PC-9 (cell line): Measurements from ENCODE around the gene MPHOSPH9. TPM values are rescaled to one million over a fixed set of nuclear protein-coding genes. Genes with fewer than 3 reads are reported as not detected.
A peak's percentile ranks its signal among the peaks of the same experiment; 100 is the strongest.

Experiments used
- BruUV-seq: library from RNA; stranded (reverse); fragments of 400-500 nt; replicated peaks from 2 replicates; lab custom pipeline; 2021; lab: Mats Ljungman, UMichigan
- CTCF ChIA-PET: fragments of 300-600 bp; sonication (Branson Sonifier 250); formaldehyde crosslinking; loops from one replicate; lab custom pipeline; 2022; ENCODE audit warnings: antibody characterized with exemption; lab: Charles Lee
- POLR2A ChIA-PET: fragments of 300-600 bp; sonication (Branson Sonifier 250); formaldehyde crosslinking; loops from one replicate; lab custom pipeline; 2022; ENCODE audit warnings: antibody characterized with exemption; ENCODE audit not compliant: unreplicated experiment; lab: Charles Lee
- DNase-seq, 2 experiments: peaks; one replicate each; pipeline versions ENCODE4 v3.0.0 to v3.0.0-alpha.2; 2015 to 2022; ENCODE audit warnings: mixed read lengths in 1 of 2
- H2AFZ ChIP-seq: fragments of 200-600 bp; sonication (generic); 2 replicates; pipeline ENCODE4 v1.8.1; 2017; ENCODE audit warnings: antibody characterized with exemption
- H3F3A ChIP-seq: fragments of 200-600 bp; sonication (generic); 2 replicates; pipeline ENCODE4 v1.8.1; 2017; ENCODE audit warnings: antibody characterized with exemption, mild to moderate bottlenecking, low read depth; ENCODE audit not compliant: insufficient read depth
- H3K27ac ChIP-seq: fragments of 200-600 bp; sonication (generic); 2 replicates; pipeline ENCODE4 v1.6.1; 2016; ENCODE audit warnings: mixed run types
- H3K27me3 ChIP-seq: fragments of 200-600 bp; sonication (generic); 2 replicates; pipeline ENCODE4 v1.6.1; 2016; ENCODE audit warnings: low read depth, mixed run types; ENCODE audit not compliant: insufficient read depth
- H3K36me3 ChIP-seq: fragments of 200-600 bp; sonication (generic); 2 replicates; pipeline ENCODE4 v1.6.1; 2016; ENCODE audit warnings: low read depth, mixed run types
- H3K4me1 ChIP-seq: fragments of 200-600 bp; sonication (generic); replicated peaks from 2 replicates; pipeline ENCODE4 v1.6.1; 2016; ENCODE audit warnings: mixed run types; ENCODE audit not compliant: insufficient read depth
- H3K4me2 ChIP-seq: fragments of 200-600 bp; sonication (generic); 2 replicates; pipeline ENCODE4 v1.6.1; 2017; ENCODE audit warnings: mixed run types
- H3K4me3 ChIP-seq: fragments of 200-600 bp; sonication (generic); 2 replicates; pipeline ENCODE4 v1.6.1; 2016; ENCODE audit warnings: mixed run types
- H3K79me2 ChIP-seq: fragments of 200-600 bp; sonication (generic); 2 replicates; pipeline ENCODE4 v1.6.1; 2017; ENCODE audit warnings: low read depth, mixed run types
- H3K9me2 ChIP-seq: fragments of 200-600 bp; sonication (generic); 2 replicates; pipeline ENCODE4 v1.8.1; 2017; ENCODE audit warnings: mild to moderate bottlenecking; ENCODE audit not compliant: insufficient read depth
- H3K9me3 ChIP-seq: fragments of 200-600 bp; sonication (generic); 2 replicates; pipeline ENCODE4 v1.8.1; 2016; ENCODE audit warnings: low read depth; ENCODE audit not compliant: insufficient read depth
- H4K20me1 ChIP-seq: fragments of 200-600 bp; sonication (generic); 2 replicates; pipeline ENCODE4 v1.8.1; 2017; ENCODE audit not compliant: insufficient read depth
- EZH2 ChIP-seq: fragments of 200-600 bp; sonication (generic); IDR thresholded peaks from 2 replicates; pipeline ENCODE4 v1.8.0; 2017; ENCODE audit warnings: antibody characterized with exemption, low read depth
- intact Hi-C: fragments of 100-400 bp; cut with micrococcal nuclease; formaldehyde crosslinking; loops from one replicate; pipeline ENCODE4 v1.10.0; 2022; ENCODE audit not compliant: unreplicated experiment
- total RNA-seq: library from RNA; stranded (reverse); gene quantifications from 2 replicates; pipeline ENCODE4 v1.2.3, GENCODE V29; 2021
- TF ChIP-seq, protein P1 (sequence below): fragments of 200-600 bp; sonication (generic); conservative IDR thresholded peaks from 2 replicates; pipeline ENCODE4 v1.6.1; 2017; ENCODE audit warnings: mixed run types, antibody characterized with exemption, mild to moderate bottlenecking, moderate library complexity

Gene MPHOSPH9
- total RNA-seq, 1 experiment from 2014 or later, result 58.5 TPM

- no peak overlapping the region for H2AFZ ChIP-seq
- no peak overlapping the region for H3K4me3 ChIP-seq
- H3K9me2 ChIP-seq, result no peaks in the 10 kb centered on the region
- H3K79me2 ChIP-seq, result peaks cover 42% of the 10 kb centered on the region
- BruUV-seq, result no TSS peak
- CTCF ChIA-PET, result no interaction called here
- H3K9me3 ChIP-seq, result no peaks in the 10 kb centered on the region
- TF ChIP-seq, protein P1, sequence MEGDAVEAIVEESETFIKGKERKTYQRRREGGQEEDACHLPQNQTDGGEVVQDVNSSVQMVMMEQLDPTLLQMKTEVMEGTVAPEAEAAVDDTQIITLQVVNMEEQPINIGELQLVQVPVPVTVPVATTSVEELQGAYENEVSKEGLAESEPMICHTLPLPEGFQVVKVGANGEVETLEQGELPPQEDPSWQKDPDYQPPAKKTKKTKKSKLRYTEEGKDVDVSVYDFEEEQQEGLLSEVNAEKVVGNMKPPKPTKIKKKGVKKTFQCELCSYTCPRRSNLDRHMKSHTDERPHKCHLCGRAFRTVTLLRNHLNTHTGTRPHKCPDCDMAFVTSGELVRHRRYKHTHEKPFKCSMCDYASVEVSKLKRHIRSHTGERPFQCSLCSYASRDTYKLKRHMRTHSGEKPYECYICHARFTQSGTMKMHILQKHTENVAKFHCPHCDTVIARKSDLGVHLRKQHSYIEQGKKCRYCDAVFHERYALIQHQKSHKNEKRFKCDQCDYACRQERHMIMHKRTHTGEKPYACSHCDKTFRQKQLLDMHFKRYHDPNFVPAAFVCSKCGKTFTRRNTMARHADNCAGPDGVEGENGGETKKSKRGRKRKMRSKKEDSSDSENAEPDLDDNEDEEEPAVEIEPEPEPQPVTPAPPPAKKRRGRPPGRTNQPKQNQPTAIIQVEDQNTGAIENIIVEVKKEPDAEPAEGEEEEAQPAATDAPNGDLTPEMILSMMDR, result no peak
- no peak for TF ChIP-seq EZH2
- 0 out of 2 replicates have a peak overlapping the region, but pooled peaks have one; percentile 88 for H3K4me2 ChIP-seq
- H3K27ac ChIP-seq, result no peak overlapping the region
- H3K36me3 ChIP-seq, result peaks cover 4% of the 10 kb centered on the region; the same call in 1 of the 2 replicates
- no peaks in the 10 kb centered on the region for H4K20me1 ChIP-seq
- no peak for DNase-seq
- peaks cover 19% of the 10 kb centered on the region for H3K4me1 ChIP-seq
- no peaks in the 10 kb centered on the region for H3K27me3 ChIP-seq
- POLR2A ChIA-PET, result no interaction called here
- intact Hi-C loops, result no loop called here
- H3F3A ChIP-seq, result peaks cover 7% of the 10 kb centered on the region; the same call in 1 of the 2 replicates
Observed at GRCh38 chr12:123148655-123149054, 84.3 kb downstream of the MPHOSPH9 start.

GRCh38 chr12:123148223-123148622 lies 84.7 kb downstream of the MPHOSPH9 start:
- intact Hi-C loops, result no loop called here
- BruUV-seq, result no TSS peak
- Histone ChIP-seq H2AFZ (no peak overlapping the region), H3K36me3 (peaks cover 4% of the 10 kb centered on the region; the same call in 1 of the 2 replicates), H3K4me2 (no peak overlapping the region), H3K4me3 (no peak overlapping the region), H3K27me3 (no peaks in the 10 kb centered on the region), H3K9me2 (no peaks in the 10 kb centered on the region), H3K27ac (no peak overlapping the region), H3F3A (peaks cover 7% of the 10 kb centered on the region; the same call in 1 of the 2 replicates), H4K20me1 (no peaks in the 10 kb centered on the region), H3K79me2 (peaks cover 47% of the 10 kb centered on the region), H3K9me3 (no peaks in the 10 kb centered on the region), H3K4me1 (peaks cover 24% of the 10 kb centered on the region)
- ChIA-PET POLR2A (no interaction called here), CTCF (no interaction called here)
- DNase-seq, result no peak
- TF ChIP-seq, protein P1, result no peak
- TF ChIP-seq EZH2, result no peak

- no peak for DNase-seq
- Histone ChIP-seq H3K79me2 (peaks cover 72% of the 10 kb centered on the region), H3K27ac (no peak overlapping the region), H3K4me2 (no peak overlapping the region), H3K4me1 (peaks cover 45% of the 10 kb centered on the region), H3K9me2 (no peaks in the 10 kb centered on the region), H3K9me3 (no peaks in the 10 kb centered on the region), H4K20me1 (no peaks in the 10 kb centered on the region), H3K36me3 (peaks cover 4% of the 10 kb centered on the region; the same call in 1 of the 2 replicates), H3F3A (peaks cover 34% of the 10 kb centered on the region), H3K27me3 (no peaks in the 10 kb centered on the region), H2AFZ (no peak overlapping the region), H3K4me3 (no peak overlapping the region)
- ChIA-PET POLR2A (no interaction called here), CTCF (no interaction called here)
- TF ChIP-seq EZH2, result no peak
- TF ChIP-seq, protein P1, result no peak
- intact Hi-C loops, result no loop called here
- no TSS peak for BruUV-seq
Observed at GRCh38 chr12:123145211-123145610, 87.7 kb downstream of the MPHOSPH9 start.
